HTERT RPE-1 (cell line): Measurements from ENCODE around the gene ALKBH5.

Source experiments
- in situ Hi-C: fragments of 300-500 bp; cut with MboI; formaldehyde crosslinking; loops from 4 replicates; pipeline ENCODE4 v1.14.3; 2020; ENCODE audit warnings: low sequenced_read_pairs

ALKBH5 gene

GRCh38 chr17:18184143-18185031 is 759 bp downstream of the ALKBH5 start:
- in situ Hi-C loops, result no loop called here

- in situ Hi-C loops, result no loop called here
Measured at GRCh38 chr17:18185391-18185790, 1.8 kb downstream of the ALKBH5 start.

- in situ Hi-C loops, result no loop called here
Measured at GRCh38 chr17:18185832-18186626, 2.4 kb downstream of the ALKBH5 start.

GRCh38 chr17:18186627-18186982 is 3.0 kb downstream of the ALKBH5 start:
- in situ Hi-C loops, result no loop called here

GRCh38 chr17:18187226-18187625 is 3.6 kb downstream of the ALKBH5 start:
- in situ Hi-C loops, result no loop called here

GRCh38 chr17:18187821-18188761 is 4.5 kb downstream of the ALKBH5 start:
- in situ Hi-C loops, result no loop called here

GRCh38 chr17:18190628-18191235 is 7.1 kb downstream of the ALKBH5 start:
- in situ Hi-C loops, result no loop called here

- in situ Hi-C loops, result no loop called here
Measured at GRCh38 chr17:18191236-18191667, 7.6 kb downstream of the ALKBH5 start.

GRCh38 chr17:18191967-18192366 is 8.3 kb downstream of the ALKBH5 start:
- in situ Hi-C loops, result no loop called here

- in situ Hi-C loops, result no loop called here
Measured at GRCh38 chr17:18194394-18194793, 10.8 kb downstream of the ALKBH5 start.

- in situ Hi-C loops, result no loop called here
Measured at GRCh38 chr17:18194804-18195203, 11.2 kb downstream of the ALKBH5 start.

- in situ Hi-C loops, result no loop called here
Measured at GRCh38 chr17:18195246-18195645, 11.6 kb downstream of the ALKBH5 start.

GRCh38 chr17:18197535-18198194 is 14.0 kb downstream of the ALKBH5 start:
- in situ Hi-C loops, result no loop called here

GRCh38 chr17:18198530-18198929 is 14.9 kb downstream of the ALKBH5 start:
- in situ Hi-C loops, result no loop called here

- in situ Hi-C loops, result no loop called here
Measured at GRCh38 chr17:18201108-18201507, 17.5 kb downstream of the ALKBH5 start.

GRCh38 chr17:18203308-18203707 is 19.7 kb downstream of the ALKBH5 start:
- in situ Hi-C loops, result no loop called here

- in situ Hi-C loops, result no loop called here
Measured at GRCh38 chr17:18205861-18206260, 22.2 kb downstream of the ALKBH5 start.

- in situ Hi-C loops, result no loop called here
Measured at GRCh38 chr17:18206962-18207361, 23.3 kb downstream of the ALKBH5 start.

GRCh38 chr17:18208092-18208491 is 24.5 kb downstream of the ALKBH5 start:
- in situ Hi-C loops, result no loop called here
